ENCODE results near the gene BOK.

DNA sequence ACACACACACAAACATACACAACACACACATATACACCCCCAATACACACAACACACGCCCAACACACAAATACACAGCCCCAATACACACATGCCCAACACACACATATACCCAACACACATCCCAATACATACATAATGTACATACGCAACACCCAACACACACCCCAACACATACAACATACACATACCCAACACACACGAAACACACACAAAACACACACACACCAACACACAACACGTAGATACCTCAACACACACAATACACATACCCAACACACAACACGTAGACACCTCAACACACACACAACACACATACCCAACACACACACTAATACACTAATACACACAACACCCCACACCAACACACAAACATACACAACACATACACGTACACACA, 41.2 kb upstream of the BOK start:
- no peak for TF ChIP-seq CTCF (IDR thresholded peaks at IDR 0.05; ENCODE audit: insufficient read depth, low read depth, low read length)
- no peak for TF ChIP-seq EZH2 (IDR thresholded peaks at IDR 0.05; ENCODE audit: insufficient read depth, low read length)

Measured in astrocyte (in vitro differentiated cells and primary cell).